GM18909 (cell line): ENCODE data around the gene OSCP1.
A peak's percentile ranks its signal among the peaks of the same experiment; 100 is the strongest.

ENCODE experiments used
- ATAC-seq: cut with Tn5 transposase; IDR thresholded peaks from one replicate; pipeline ENCODE4 v1.9.1; 2021; ENCODE audit warnings: mild to moderate bottlenecking; ENCODE audit not compliant: unreplicated experiment, poor library complexity

The OSCP1 gene

DNA sequence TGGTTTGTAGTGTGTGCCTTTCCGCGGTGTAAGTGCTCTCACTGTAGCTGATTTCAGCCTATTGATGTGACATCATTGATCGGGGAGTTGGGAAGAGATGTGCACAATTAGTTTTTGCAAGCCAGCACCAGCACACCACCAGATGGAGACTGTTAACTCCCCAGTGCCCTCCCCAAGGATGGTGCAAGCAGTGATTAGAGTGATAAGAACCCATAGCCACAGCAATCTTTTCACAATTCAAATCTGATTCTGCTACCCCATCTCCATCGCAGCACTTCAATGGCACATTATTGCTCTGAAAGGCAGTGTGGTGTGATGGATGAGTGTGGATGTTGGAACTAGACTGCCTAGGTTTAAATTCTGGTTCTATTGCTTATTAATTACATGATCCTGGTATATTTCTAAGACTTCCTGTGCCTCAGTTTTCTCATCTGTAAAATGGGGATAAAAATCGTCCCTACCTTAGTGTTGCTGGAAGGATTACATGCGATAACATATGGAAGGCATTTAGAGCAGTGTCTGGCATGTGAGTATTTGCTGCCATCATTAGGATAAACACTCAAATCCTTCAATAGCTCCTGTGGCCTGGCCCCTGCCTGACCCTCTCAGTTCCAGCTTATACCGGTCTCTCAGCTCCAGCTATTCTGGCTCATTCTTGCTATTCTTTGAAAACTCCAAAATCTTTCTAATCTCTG, 25.8 kb upstream of the OSCP1 start:
- no peak for ATAC-seq

DNA sequence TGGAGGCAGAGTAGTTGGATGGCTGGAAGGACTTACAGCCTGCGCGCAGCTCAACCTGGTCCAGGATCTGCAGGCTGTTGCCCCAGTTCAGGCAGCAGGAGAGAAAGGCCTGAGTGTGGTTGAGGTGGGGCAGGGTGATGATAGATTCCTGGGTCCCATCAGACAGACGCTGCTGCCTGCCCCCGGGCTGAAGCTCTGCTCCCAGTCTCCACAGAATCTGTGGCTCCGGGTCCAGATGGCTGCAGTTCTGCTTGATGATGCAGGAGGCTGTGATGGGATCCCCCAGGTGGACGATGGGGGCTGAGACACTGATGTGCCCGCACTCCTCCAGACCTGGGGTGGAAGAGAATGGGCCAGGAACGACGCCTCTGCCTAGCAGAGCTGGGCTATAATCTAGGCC, 25.1 kb upstream of the OSCP1 start:
- ATAC-seq: no peak

DNA sequence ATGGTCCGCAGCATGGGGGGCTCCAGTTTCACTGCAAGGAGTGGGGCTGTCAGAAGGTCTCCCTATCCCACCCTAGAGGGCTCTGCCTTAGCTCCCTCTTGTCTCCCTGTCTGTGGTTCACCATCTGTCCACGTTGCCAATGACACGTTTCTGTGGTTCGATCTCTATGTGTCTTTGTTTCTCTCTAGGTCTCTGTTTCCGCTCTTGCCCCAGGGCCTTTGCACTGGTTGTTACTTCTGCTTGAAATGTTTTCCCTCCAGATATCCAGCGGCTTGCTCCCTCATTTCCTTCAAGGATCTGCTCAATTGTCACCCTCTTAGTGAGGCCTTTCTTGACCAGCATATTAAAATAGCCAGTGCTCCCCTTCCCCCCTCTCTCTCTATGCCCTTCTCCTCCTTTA, 22.4 kb upstream of the OSCP1 start:
- no peak for ATAC-seq

DNA sequence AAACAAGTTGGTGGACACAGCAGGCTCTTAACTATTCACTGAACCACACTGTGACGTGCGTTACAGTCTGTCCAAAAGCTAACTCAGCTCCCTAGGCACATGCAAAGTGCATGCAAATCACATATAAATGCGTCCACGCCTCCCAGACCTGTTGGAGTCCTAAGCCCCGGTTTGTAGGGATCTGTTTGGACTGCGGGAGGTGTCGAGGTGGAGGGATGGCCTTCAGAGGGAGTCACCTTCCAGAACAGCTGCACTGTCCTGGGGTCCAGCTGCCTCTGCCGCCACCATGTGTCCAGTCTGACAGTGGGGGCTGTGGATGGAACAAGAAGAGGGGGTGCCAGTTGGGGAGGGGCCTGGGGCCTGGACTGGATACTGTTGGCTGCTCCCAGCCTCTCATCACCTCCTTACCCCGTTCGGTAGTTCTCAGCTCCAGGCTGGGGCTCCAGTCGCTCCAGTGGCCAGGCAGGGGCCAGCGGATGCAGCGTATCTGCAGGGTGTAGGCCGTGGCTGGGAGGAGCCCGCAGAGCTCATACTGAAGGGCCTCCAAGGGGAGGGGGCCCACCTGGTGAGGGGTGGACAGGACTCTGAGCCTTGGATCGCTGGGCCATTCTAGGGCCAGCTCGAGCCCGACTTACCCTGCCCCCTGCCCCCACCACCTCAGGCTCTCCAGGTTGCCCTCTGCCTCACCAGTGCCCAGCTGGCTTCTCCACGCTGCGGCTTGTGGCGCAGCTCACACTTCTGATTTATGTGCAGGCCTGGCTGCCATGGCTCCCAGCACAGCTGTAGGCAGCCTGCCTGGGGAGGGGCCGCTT, 21.8 kb upstream of the OSCP1 start:
- ATAC-seq: no peak

DNA sequence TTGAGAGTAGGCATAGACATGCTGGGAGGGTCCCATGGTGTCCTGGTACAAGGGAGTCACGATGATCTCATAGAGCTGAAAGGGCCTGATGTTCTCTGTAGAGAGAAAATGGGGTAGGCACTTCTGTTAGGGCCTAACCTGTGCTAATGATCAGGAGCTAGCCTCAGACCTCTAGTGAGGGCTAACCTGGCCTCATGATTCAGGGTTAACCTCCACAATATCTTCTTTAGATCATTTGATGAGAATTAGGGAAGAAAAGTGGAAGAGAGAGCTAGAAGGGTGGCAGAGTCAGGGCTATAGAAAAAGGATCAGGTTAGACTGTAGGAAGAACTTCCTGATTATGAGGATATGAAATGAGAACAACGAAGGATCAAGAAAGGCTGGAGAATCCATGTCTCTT, 18.9 kb upstream of the OSCP1 start:
- no peak for ATAC-seq

DNA sequence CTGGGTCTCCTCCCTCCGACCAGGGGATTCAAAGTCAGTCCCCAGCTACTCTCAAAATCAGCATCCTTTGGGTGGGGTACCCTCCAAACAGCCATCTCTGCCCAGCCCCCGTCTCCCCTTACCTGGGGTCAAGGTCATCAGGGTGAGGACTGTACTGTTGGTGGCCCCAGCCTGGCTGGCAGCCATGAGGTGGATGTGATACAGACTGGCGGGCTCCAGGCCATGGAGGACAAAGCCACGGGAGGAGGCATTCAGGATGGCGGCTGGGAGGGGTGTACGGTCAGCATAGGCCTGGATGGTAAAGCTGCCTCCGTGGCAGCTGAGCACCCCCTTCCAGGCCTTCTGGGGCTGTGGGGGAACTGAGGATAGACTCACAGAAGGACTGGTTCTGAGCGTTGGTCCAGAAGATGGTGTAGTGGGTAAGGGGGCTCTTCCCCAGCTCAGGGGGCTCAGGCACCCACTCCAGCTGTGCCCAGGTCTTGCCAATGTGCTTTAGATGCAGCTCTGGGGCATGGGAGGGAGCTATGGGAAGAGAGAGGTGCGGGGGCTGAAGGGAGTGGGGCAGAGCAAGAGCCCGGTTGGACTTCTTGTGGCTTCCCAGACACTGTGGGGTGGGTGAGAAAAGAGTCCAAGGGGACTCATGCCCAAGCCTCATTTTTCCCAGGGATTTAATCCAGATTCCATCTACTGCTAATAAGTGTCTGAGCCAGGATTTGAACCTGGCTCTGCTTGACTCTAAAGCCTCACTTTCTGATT, 17.6 kb upstream of the OSCP1 start:
- no peak for ATAC-seq

DNA sequence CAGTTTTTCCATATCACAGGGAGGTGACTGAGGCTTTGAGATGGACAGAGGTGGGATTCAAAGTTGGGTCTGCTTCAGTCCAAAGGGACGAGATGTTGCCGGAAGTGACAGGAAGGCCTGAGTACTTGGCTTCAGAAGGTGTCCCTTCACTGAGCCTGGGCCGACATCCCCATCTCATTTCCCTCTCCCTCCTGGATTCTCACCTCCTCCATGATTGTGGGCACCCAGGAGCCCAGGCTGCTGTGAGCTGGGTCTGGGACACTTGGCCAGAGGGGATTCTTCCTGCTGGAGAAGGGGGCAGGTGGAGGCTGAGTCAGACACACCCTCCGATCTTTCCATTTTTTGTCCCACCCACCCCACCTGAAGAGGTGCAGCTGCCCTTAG, 16.8 kb upstream of the OSCP1 start:
- ATAC-seq: no peak

DNA sequence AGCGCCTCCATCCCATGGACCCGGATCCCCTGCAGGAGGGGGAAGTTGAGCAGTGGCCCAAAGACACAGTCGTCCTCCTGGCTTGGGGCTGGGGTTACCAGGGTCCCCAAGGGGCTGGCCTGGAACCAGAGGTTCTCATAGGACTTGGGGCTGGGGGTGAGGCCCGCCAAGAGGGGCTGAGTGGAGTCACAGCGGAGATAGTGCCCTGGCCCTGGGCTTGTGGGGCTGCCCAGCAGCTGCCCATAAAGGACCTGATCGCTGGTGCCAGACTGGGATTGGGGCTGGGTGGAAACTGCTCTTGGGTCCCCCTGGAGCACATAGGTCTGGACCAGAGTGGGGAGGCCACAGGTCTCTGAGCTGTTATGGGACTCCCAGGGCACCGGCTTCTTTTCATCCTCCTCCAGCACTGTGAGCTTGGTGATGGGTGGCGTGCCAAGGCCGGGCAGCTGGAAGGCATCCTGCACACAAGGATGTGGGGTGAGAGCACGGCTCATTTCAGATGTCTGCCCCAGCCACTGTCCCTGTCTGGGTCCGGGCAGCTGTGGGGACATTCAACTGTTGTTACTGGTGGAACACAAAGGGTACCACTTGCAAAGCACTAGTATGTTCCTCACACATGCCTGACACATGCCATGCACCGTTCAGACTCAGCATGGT, 16.2 kb upstream of the OSCP1 start:
- ATAC-seq: no peak

DNA sequence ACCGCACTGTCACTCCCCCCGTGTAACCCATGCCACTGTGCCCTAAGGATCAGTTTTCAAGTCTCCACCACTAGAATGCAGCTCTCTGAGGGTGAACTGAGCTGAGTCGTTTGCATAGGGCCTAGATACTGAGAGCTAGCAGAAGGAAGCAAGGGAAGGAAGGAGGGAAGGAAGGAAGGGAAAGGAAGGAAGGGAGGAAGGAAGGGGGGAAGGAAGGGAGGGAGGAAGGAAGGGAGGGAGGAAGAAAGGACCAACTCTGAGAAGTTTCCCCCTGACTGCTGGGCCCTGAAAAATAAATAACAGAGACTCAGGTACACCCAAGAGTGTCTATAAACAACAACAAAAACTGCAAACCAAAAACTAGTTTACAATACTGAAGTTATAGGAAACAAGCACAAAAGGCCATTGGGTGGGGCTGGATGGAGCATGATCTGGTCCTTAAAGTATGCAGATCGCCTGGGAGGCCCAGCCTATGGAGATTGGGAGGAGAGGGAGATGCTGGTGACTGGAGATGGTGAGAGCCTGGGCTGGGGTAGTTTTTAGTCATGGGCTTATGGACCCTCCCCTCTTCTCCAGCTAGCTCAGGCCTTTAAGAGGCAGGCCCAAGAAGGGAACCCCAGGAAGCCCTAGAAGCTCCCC, 15.6 kb upstream of the OSCP1 start:
- ATAC-seq: no peak

DNA sequence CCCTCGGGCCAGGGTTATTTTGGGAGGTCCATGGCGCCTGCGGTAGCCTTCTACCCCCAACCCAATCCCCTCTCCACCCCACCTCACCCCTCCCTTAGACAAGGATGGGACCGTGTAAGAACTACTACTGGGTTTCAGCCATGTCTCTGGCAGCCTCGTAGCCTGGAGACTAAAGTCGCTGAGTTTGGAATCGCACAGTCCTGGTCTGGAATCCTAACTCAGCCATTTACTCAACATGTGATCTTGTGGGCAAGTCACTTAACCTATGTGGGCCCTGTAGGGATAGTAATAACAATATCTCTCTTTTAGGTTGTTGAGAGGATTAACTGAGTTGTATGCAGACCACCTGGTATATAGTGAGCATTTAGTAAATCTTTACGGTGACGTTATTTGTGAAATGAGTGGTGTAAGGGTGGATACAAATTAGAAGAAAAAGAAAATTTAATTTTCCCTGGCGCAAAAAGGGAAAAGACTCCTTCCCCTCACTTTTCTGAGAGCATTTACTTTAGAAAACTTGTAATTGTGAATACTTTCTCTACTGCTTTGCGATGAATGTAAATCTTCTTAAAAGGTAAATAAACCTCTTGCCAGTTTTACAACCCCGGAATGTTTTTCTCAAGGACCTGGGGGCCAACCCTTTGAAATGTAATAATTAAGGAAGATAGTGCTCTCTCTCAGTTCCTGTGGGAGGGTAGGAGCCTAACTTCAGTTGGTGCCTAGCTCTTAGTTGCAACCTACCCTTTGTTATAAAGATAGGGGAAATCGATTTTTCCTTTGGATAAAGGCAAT, 14.5 kb upstream of the OSCP1 start:
- ATAC-seq: peak; percentile 37

DNA sequence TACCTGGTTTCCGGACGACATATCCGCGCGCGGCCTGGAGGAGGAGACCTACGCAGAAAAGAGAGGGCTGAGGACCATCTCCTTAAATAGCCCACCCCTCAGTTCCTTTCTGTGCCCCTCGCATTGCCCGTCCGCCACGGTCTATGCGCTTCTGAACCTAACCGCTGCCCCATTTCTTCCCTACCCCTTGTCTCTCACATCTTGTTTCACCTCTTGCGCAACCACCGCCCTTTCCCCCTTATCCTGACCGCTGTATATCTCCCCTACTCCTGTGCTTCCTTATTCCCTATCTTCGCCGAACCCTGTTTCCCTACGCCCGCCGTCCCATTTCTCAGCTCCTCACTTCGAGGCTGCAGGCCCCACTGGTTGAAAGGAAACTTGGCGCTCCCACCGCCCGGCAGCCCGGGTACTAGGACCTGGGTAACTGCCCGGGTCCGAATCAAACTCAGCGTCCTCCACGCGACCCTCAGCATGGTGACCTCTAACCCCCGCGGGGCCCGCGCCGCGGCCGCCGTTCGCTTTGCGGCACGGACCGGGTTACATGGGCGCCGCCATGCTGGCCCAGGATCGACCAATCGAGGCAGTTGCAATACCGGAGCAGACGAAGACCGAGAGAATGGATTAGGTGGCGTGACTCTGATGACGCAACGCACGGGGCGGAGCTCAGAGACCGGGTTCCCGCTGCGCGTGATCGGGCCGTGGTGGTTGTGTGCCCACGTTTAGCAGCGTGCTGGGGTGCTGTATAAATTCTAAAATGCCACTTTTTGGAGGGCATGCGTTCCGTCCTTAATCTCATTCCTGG, 13.8 kb upstream of the OSCP1 start, which contains the start of gene MRPS15:
MRPS15 (minus strand) TSS at position 582 of the 802 bp plus-strand sequence; CDS start at position 473, 109 bp downstream.
- ATAC-seq: peak; percentile 95

DNA sequence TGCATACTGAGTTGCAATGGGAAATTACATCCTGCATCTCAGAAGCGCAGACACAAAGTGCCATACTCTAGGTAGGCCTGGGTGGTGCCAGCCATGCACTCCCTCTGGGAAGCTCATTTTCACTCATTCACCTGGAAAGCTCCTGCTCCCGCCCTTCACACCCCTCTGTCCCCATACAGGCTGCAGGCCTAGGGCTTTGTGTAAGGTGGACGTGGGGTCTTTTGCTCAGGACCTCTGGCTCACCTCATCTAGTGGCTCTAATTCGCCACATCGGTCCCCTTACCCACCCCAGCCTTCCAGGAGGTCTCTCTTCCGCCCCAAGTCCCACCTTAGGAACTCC, 13.2 kb upstream of the OSCP1 start:
- peak; percentile 9 for ATAC-seq

DNA sequence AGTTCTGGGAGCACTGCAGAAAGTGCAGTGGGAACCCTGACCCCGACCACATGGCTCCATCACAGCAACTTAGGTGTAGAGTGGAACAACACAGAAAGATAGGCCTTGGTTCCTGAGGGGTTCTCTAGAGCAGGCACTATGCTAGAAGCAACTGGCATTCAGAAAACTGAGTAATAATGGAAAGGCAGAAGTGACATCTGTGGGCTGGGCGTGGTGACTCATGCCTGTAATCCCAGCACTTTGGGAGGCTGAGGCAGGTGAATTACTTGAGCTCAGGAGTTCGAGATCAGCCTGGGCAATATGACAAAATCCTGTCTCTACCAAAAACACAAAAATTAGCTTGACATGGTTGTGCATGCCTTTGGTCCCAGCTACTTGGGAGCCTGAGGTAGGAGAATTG, 8.7 kb upstream of the OSCP1 start:
- ATAC-seq: no peak

DNA sequence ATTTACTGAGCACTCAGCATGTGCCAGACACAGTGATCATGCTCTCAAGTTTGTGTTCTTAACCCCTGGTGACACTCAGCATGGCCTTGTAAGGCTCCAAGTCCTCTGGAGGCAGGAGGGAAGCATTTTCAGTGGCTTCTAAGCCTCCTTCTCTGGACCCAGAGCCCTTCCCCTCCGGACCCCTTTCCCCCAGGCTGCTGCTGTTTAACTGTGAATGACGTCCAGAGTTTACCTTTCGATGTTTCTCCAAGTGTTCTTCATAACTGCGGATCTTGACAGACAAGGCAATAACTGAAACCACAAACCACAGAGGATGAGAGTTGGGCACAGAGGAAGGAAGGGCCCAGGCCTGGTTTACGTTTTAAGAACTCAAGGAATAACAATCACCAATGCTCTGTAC, 7.4 kb upstream of the OSCP1 start:
- ATAC-seq: no peak

DNA sequence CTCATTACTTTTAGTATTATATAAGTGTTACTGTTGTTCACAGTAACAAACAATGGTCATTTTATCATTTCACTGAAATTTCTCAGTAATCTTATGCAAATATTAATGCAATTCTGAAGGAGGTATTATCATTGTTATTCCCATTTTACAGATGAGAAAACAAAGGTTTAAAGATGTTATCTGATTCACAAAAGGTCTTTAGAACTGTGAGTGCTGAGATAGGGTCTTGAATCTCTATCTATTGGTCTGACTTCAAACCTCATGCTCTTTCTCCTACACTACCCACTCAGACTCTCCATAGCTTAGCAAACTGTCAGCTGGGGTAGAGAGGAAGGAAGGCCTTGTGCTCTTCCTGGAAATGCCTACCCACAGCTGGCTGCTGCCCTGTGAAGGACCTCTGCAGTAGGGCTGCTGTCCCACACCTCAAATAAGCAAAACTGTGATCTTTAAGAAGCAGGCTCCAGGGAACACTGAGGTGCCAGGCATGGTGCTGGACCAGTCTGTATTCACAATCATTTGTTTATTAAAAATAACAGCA, 6.2 kb upstream of the OSCP1 start:
- ATAC-seq: no peak

DNA sequence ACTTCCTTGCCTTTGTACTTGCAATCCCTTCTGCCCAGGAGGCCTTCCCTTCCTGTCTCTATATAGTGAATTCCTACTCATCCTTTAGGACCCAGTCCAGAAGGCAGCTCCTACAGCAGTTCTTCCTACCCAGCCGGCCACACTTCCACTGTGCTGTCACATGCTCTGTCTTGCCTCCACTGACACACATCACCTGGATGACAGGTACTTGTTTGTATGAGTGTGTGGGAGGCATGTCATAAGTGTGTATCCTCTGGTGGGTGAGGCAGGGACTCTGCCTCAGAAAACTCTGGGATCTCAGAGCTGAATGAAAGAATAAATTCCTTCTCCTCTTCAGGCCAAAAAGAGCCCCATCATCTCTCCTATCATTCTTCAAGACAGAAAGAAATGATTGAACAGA, 5.1 kb upstream of the OSCP1 start:
- ATAC-seq: no peak

DNA sequence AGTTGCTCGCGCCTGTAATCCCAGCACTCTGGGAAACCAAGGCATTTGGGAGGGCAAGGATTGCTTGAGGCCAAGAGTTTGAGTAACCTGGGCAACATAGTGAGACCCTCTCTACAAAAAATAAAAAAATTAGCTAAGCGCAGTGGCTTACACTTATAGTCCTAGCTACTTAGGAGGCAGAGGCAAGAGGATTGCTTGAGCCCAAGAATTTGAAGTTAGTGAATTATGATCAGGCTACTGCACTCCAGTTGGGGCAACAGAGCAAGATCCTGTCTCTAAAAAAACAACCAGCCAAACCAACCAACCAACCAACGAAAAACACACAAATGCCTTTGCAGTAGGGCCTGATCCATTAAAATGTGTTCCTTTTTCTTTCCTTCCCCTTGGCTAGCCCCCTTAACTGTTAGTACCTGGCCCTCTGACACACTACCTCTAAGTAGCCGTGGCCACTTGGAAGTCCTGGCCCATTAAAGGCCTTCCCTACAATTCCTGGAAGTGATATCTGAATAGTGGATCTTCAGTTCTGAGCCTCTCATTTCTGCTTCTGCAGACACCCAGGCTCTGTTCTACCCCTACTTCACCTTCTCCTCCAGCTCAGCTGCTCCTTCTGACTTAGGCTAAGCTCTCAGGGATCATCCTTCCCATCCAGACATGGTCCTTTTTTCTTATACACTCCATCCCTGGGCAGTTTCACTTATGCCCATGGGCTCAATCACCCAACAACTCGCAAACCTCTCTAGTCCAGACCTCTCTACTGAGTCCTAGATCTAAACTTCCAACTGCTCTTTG, 3.5 kb upstream of the OSCP1 start:
- ATAC-seq: no peak

DNA sequence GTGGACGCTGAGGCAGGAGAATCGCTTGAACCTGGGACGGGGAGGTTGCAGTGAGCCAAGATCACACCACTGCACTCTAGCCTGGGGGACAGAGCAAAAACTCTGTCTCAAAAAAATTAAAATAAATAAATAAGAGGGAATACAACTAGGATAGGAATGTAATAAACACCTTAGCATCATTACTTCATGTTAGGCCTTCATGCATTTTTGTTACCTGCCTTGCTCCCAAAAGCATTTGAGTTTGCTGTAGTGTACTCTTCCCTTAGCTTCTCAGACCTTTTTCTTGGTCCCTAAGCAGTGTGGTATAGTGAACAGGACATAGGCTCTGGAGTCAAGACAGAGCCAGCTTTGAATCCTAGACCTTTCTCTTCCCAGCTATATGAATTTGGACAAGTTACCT, 2.8 kb upstream of the OSCP1 start:
- ATAC-seq: no peak
